Endothelial cell of umbilical vein (primary cell): ENCODE data around the gene RUFY3. TPM values are rescaled to one million over a fixed set of nuclear protein-coding genes. Genes with fewer than 3 reads are reported as not detected.

ENCODE experiments used
- BruUV-seq: library from RNA; stranded (reverse); fragments of 400-500 nt; replicated peaks from 2 replicates; lab custom pipeline; 2021; lab: Mats Ljungman, UMichigan
- CTCF ChIA-PET: fragments of 300-600, 350-600 bp; sonication (Branson Sonifier 250); formaldehyde crosslinking; loops from one replicate; lab custom pipeline; 2021; ENCODE audit warnings: antibody characterized with exemption, inconsistent platforms; lab: Charles Lee
- POLR2A ChIA-PET: fragments of 300-600, 350-600 bp; sonication (Branson Sonifier 250); formaldehyde crosslinking; loops from one replicate; lab custom pipeline; 2021; ENCODE audit warnings: antibody characterized with exemption, inconsistent platforms; lab: Charles Lee
- DNase-seq: peaks from one replicate; pipeline ENCODE4 v3.0.0-alpha.2; 2011; ENCODE audit warnings: low read depth, low spot score
- FAIRE-seq: peaks from 2 replicates; lab custom pipeline; 2011; peaks lifted over from hg19 to GRCh38; lab: Jason Lieb, UNC
- H2AFZ ChIP-seq: 2 replicates; pipeline ENCODE4 v1.6.0; 2012; ENCODE audit warnings: low read depth, low read length, control low read depth, inconsistent platforms
- H3K27ac ChIP-seq: 2 replicates; pipeline ENCODE4 v1.5.1; 2011; ENCODE audit warnings: low read depth, mild to moderate bottlenecking, control low read depth, low read length, moderate library complexity; ENCODE audit not compliant: insufficient read depth
- H3K27me3 ChIP-seq, 2 experiments: 2 replicates each; pipeline versions ENCODE4 v1.6.0 to v1.6.1; 2011; ENCODE audit warnings: low read length in 2 of 2, mixed read lengths in 1 of 2; ENCODE audit not compliant: control insufficient read depth in 2 of 2, insufficient read depth in 2 of 2
- H3K36me3 ChIP-seq, 2 experiments: 2 replicates in 1 of 2; 3 replicates in 1 of 2; pipeline ENCODE4 v1.5.1; 2011; ENCODE audit warnings: low read length in 2 of 2, mild to moderate bottlenecking in 1 of 2, moderate library complexity in 1 of 2; ENCODE audit not compliant: control insufficient read depth in 2 of 2, insufficient read depth in 2 of 2; ENCODE audit errors: extremely low read depth in 1 of 2
- H3K4me1 ChIP-seq: 3 replicates; pipeline ENCODE4 v1.5.1; 2011; ENCODE audit warnings: mild to moderate bottlenecking, low read length; ENCODE audit not compliant: control insufficient read depth, insufficient read depth; ENCODE audit errors: extremely low read depth
- H3K4me2 ChIP-seq: 2 replicates; pipeline ENCODE4 v1.6.1; 2011; ENCODE audit warnings: low read length, control low read depth, mixed read lengths; ENCODE audit not compliant: insufficient read depth
- H3K4me3 ChIP-seq, 3 experiments: fragments of 200-600 bp in 1 of 3; sonication (generic), shearing (Covaris generic) in 1 of 3; replicated peaks in 1 of 3; 2 replicates each; pipeline ENCODE4 v1.5.1; 2011 to 2016; ENCODE audit warnings: control low read depth in 3 of 3, low read length in 3 of 3, mild to moderate bottlenecking in 2 of 3, inconsistent platforms in 1 of 3, low read depth in 1 of 3, moderate library complexity in 1 of 3; ENCODE audit not compliant: insufficient read depth in 1 of 3
- H3K79me2 ChIP-seq: 2 replicates; pipeline ENCODE4 v1.6.0; 2012; ENCODE audit warnings: low read length, inconsistent platforms; ENCODE audit not compliant: control insufficient read depth, insufficient read depth
- H3K9ac ChIP-seq: replicated peaks from 2 replicates; pipeline ENCODE3; 2011; ENCODE audit warnings: low read length, control low read depth; ENCODE audit not compliant: insufficient read depth; ENCODE audit errors: extremely low read depth
- H3K9me1 ChIP-seq: replicated peaks from 3 replicates; pipeline ENCODE4 v1.6.0; 2011; ENCODE audit warnings: mild to moderate bottlenecking, low read length; ENCODE audit not compliant: control insufficient read depth, insufficient read depth; ENCODE audit errors: extremely low read depth
- H3K9me3 ChIP-seq: replicated peaks from 2 replicates; pipeline ENCODE4 v1.5.1; 2012; ENCODE audit warnings: low read length, inconsistent platforms; ENCODE audit not compliant: control insufficient read depth, insufficient read depth
- H4K20me1 ChIP-seq: replicated peaks from 2 replicates; pipeline ENCODE3; 2011; ENCODE audit warnings: mild to moderate bottlenecking, low read length; ENCODE audit not compliant: control insufficient read depth, insufficient read depth; ENCODE audit errors: extremely low read depth
- EZH2 ChIP-seq: IDR thresholded peaks from 2 replicates; pipeline ENCODE4 v1.6.1; 2012; ENCODE audit warnings: borderline replicate concordance, low read depth, mild to moderate bottlenecking, moderate library complexity, low read length, inconsistent platforms; ENCODE audit not compliant: severe bottlenecking
- FOS ChIP-seq: IDR thresholded peaks from 2 replicates; pipeline ENCODE4 v1.6.1; 2011; ENCODE audit warnings: mild to moderate bottlenecking, low read length, moderate library complexity, borderline replicate concordance; ENCODE audit not compliant: insufficient read depth
- GATA2 ChIP-seq: IDR thresholded peaks from 2 replicates; pipeline ENCODE4 v1.7.0; 2011; ENCODE audit warnings: low read depth, mild to moderate bottlenecking, moderate library complexity, mixed read lengths, low read length; ENCODE audit not compliant: insufficient read length, insufficient read depth
- JUN ChIP-seq: IDR thresholded peaks from 2 replicates; pipeline ENCODE4 v1.6.1; 2011; ENCODE audit warnings: borderline replicate concordance, low read depth; ENCODE audit not compliant: insufficient read length, insufficient read depth
- MYC ChIP-seq: IDR thresholded peaks from one replicate; pipeline ENCODE4 v1.6.1; 2011; ENCODE audit warnings: mild to moderate bottlenecking, low read depth, low read length
- POLR2A ChIP-seq: IDR thresholded peaks from 2 replicates; pipeline ENCODE4 v1.6.1; 2012; ENCODE audit warnings: low read depth, mild to moderate bottlenecking, control low read depth, low read length
- POLR2AphosphoS5 ChIP-seq: IDR thresholded peaks from 2 replicates; pipeline ENCODE4 v1.6.1; 2012; ENCODE audit warnings: low read depth, mild to moderate bottlenecking, control low read depth, low read length, moderate library complexity; ENCODE audit not compliant: insufficient read depth
- dilution Hi-C: fragments of 300-500 bp; cut with MboI; formaldehyde crosslinking; loops from one replicate; pipeline ENCODE4 v1.15.0; 2019; ENCODE audit warnings: low sequenced_read_pairs; ENCODE audit not compliant: extremely low pct_ligation_motif_present
- intact Hi-C: fragments of 100-400 bp; cut with micrococcal nuclease; formaldehyde crosslinking; loops from one replicate; pipeline ENCODE4 v1.10.0; 2022
- polyA plus RNA-seq, 4 experiments: library from polyadenylated mRNA; depleted of rRNA in 3 of 4; stranded (reverse) in 3 of 4; unstranded in 1 of 4; fragments of >200 nt; gene quantifications; 2 replicates each; pipeline versions ENCODE4 v1.2.1 to v1.2.3, GENCODE V29; 2011 to 2012; ENCODE audit warnings: missing spikeins in 1 of 4
- total RNA-seq: library from RNA; stranded (reverse); gene quantifications from 2 replicates; pipeline ENCODE4 v1.2.3, GENCODE V29; 2021
- TF ChIP-seq, protein P1 (sequence below), 2 donors: IDR thresholded peaks; 1 replicate in 1 of 2; 2 replicates in 1 of 2; pipeline ENCODE4 v1.5.1; 2011; ENCODE audit warnings: low read length in 2 of 2, mild to moderate bottlenecking in 2 of 2, moderate library complexity in 2 of 2, control low read depth in 1 of 2, inconsistent platforms in 1 of 2, low read depth in 1 of 2; ENCODE audit not compliant: insufficient read depth in 1 of 2; ENCODE audit errors: extremely low read depth in 1 of 2
- TF ChIP-seq, protein P2 (sequence below): IDR thresholded peaks from 2 replicates; pipeline ENCODE4 v1.6.1; 2011; ENCODE audit not compliant: insufficient read depth, insufficient read length

Gene RUFY3
- total and polyA plus RNA-seq, 2 donors (not counting 3 experiments of a cell fraction or from before 2014, with no cell fraction given): 10.0 to 52.8 TPM

DNA sequence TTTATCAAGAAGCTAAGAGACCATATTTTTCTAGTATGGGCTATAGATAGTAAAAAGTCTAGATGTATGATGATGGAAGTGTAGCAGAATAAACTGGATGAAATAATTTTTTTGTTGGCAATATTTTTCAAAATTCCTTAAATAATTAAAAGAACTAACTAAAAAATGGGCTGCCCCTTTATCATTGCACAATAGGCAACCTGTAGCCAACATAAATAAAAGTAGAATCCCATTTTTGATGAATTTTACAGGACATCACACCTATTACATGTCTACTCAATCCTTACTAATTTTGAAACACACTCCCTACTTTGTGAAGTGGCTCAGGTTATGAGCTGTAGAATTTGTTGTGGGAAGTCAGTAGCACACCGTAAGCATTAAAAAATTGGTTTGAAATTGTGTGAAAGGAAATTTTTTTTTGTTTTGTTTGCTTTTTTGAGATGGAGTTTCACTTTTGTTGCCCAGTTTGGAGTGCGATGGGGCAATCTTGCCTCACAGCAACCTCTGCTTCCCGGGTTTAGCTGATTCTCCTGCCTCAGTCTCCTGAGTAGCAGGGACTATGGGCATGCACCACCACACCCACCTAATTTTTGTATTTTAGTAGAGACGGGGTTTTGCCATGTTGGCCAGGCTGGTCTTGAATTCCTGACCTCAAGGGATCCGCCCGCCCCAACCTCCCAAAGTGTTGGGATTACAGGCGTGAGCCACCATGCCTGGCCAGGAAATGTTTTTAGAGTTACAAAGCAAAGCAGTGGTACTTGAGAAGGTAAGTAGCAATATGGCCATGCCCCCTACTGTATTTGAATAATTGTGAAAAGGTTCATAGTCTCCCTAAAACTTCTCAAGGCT, 8.9 kb upstream of the RUFY3 start:
- BruUV-seq: no TSS peak
- dilution Hi-C loops (no loop called here), intact Hi-C loops (no loop called here)
- peaks cover 42% of the 10 kb centered on the region for H3K79me2 ChIP-seq
- no peak overlapping the region for H3K9ac ChIP-seq
- ChIA-PET CTCF (no interaction called here), POLR2A (no interaction called here)
- TF ChIP-seq JUN: no peak
- no peak for TF ChIP-seq EZH2
- TF ChIP-seq, protein P1, sequence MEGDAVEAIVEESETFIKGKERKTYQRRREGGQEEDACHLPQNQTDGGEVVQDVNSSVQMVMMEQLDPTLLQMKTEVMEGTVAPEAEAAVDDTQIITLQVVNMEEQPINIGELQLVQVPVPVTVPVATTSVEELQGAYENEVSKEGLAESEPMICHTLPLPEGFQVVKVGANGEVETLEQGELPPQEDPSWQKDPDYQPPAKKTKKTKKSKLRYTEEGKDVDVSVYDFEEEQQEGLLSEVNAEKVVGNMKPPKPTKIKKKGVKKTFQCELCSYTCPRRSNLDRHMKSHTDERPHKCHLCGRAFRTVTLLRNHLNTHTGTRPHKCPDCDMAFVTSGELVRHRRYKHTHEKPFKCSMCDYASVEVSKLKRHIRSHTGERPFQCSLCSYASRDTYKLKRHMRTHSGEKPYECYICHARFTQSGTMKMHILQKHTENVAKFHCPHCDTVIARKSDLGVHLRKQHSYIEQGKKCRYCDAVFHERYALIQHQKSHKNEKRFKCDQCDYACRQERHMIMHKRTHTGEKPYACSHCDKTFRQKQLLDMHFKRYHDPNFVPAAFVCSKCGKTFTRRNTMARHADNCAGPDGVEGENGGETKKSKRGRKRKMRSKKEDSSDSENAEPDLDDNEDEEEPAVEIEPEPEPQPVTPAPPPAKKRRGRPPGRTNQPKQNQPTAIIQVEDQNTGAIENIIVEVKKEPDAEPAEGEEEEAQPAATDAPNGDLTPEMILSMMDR (IDR thresholded peaks at IDR 0.05; ENCODE audit: extremely low read depth in 1 of 2, insufficient read depth in 1 of 2, low read depth in 1 of 2, low read length in 2 of 2): no peak
- no peak for TF ChIP-seq GATA2
- TF ChIP-seq FOS: no peak
- no peak for TF ChIP-seq MYC
- TF ChIP-seq POLR2A: no peak
- TF ChIP-seq, protein P2, sequence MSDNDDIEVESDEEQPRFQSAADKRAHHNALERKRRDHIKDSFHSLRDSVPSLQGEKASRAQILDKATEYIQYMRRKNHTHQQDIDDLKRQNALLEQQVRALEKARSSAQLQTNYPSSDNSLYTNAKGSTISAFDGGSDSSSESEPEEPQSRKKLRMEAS: no peak
- no peak for TF ChIP-seq POLR2AphosphoS5
- H3K27ac ChIP-seq: no peak overlapping the region
- no peak for FAIRE-seq
- peaks cover 5% of the 10 kb centered on the region for H3K4me1 ChIP-seq
- no peaks in the 10 kb centered on the region for H4K20me1 ChIP-seq
- H3K4me3 ChIP-seq: no peak overlapping the region
- H3K27me3 ChIP-seq: no peaks in the 10 kb centered on the region
- no peaks in the 10 kb centered on the region for H3K36me3 ChIP-seq
- no peak overlapping the region for H2AFZ ChIP-seq
- H3K4me2 ChIP-seq: no peak overlapping the region
- H3K9me1 ChIP-seq: no peaks in the 10 kb centered on the region
- DNase-seq: no peak
- no peaks in the 10 kb centered on the region for H3K9me3 ChIP-seq
